Jurkat, Clone E6-1 (cell line): Measurements from ENCODE around the gene EXPH5.
A peak's percentile ranks its signal among the peaks of the same experiment; 100 is the strongest.

Experiments
- DNase-seq: peaks from one replicate; pipeline ENCODE4 v3.0.0-alpha.2; 2011; ENCODE audit warnings: low read depth, low spot score
- H3K4me3 ChIP-seq: 2 replicates; pipeline ENCODE4 v1.5.1; 2011; ENCODE audit warnings: mild to moderate bottlenecking, low read length, control low read depth, moderate library complexity

The EXPH5 gene

DNA sequence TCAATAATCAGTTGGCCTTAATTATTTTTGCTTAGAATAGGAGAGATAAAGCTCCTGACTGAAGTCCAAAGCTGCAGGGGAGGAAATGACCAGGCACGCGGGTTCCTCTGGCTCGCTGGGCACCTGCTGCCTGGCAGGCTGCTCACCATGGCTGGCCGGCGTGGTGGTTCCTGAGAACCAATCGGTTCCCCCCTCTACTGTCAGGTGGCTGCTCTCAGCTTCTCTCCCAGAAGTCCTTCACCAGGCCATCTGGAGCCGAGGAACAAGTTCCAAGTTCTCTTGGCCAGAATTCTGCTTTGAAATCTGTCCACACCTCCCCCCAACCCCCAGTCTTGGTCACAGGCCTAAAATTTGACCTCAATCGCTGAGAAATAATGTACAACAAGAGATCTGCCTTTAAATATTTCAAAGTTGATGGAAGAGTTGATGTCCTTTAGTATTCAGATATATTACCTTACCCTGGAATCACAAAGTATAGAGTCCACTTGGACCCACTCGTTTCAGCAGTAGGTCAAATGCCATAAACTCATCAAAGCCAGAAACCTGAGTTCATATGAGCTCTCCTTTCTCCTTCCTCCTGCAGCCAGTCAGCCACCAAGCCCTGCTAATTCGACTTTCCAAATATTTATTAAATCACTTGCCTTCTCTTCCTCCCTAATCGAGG lies 25.2 kb downstream of the EXPH5 start:
- no peak for DNase-seq

DNA sequence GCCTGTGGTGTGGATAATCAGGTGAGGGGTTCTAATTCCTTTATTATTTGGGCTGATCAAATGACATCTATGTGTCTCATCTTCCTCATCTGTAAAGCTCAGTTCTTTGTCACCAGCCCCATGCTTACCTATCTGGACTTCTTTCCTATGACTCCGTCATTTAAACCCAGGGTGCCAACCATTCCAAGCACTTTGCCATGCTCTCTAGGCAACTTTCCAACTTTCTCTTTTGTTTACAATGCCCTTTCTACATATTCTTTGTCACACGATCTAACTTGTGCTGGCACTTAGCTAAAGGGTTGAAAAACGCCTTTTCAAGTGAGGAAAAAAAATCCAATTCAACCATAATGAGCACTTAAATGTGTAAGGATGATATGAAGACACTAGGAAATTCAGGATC lies 27.9 kb downstream of the EXPH5 start:
- H3K4me3 ChIP-seq: no peak overlapping the region
- no peak for DNase-seq

More for the DNA sequence above, 25.2 kb downstream of the EXPH5 start:
- no peak overlapping the region for H3K4me3 ChIP-seq

GRCh38 chr11:108562746-108563581 lies 30.6 kb downstream of the EXPH5 start:
- DNase-seq: no peak

GRCh38 chr11:108561535-108561991 lies 32.0 kb downstream of the EXPH5 start:
- DNase-seq: no peak
- H3K4me3 ChIP-seq: no peak overlapping the region

More at GRCh38 chr11:108562746-108563581, 30.6 kb downstream of the EXPH5 start:
- H3K4me3 ChIP-seq: no peak overlapping the region

- H3K4me3 ChIP-seq: no peak overlapping the region
- no peak for DNase-seq
These were observed 33.7 kb downstream of the EXPH5 start for GRCh38 chr11:108559904-108560303.

DNA sequence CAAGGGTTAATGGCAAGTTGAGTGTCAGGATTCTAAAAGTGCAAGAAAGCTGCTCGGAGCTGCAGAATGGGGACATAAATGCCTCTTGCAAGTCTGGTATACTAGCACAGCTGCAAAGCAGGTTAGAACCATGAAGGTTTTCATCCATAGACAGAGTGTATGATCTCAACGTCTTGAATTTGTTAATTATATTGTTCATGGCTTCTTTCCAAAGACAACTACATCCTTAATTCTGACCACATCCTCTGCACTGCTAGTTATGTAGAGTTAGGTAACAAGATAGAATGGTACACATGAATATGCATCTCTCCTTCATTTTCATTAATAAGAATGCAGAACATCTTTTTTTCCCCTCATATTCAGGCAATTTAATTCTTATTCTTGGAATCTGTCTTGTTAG lies 34.2 kb downstream of the EXPH5 start:
- no peak overlapping the region for H3K4me3 ChIP-seq
- peak; percentile 74 for DNase-seq

- no peak for DNase-seq
- no peak overlapping the region for H3K4me3 ChIP-seq
These were observed 35.3 kb downstream of the EXPH5 start for GRCh38 chr11:108558222-108558621.

GRCh38 chr11:108556019-108556418 lies 37.5 kb downstream of the EXPH5 start:
- no peak for DNase-seq

GRCh38 chr11:108551651-108552462 lies 41.7 kb downstream of the EXPH5 start:
- no peak for DNase-seq
- H3K4me3 ChIP-seq: no peak overlapping the region

More at GRCh38 chr11:108556019-108556418, 37.5 kb downstream of the EXPH5 start:
- no peak overlapping the region for H3K4me3 ChIP-seq

DNA sequence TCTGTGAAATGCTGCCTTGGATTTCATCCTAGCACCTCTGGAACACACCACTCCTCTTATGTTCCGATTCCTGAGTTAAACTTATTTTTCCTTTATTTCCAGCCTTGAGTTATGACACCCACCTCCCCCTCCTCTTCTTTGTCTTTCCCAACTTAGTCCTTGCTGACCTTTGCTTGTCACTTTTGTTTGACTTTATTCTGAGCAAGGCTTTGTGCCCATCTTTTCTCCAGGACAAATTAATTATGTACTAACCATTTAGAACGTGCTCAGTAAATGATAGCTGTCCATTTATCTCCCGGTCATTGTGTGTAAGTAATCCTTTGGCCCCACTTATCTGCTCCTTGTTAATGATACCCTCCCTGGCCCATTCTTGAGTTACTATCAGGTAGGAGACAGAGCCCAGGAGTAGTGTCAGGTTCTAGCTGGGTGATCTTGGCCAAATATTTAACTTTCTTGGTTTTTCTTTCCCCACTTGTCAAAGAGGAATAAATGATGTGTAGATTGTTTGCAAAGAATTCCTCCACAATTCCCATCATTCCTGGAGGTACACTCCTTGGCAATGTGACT lies 44.2 kb downstream of the EXPH5 start:
- no peak for DNase-seq
- no peak overlapping the region for H3K4me3 ChIP-seq

DNA sequence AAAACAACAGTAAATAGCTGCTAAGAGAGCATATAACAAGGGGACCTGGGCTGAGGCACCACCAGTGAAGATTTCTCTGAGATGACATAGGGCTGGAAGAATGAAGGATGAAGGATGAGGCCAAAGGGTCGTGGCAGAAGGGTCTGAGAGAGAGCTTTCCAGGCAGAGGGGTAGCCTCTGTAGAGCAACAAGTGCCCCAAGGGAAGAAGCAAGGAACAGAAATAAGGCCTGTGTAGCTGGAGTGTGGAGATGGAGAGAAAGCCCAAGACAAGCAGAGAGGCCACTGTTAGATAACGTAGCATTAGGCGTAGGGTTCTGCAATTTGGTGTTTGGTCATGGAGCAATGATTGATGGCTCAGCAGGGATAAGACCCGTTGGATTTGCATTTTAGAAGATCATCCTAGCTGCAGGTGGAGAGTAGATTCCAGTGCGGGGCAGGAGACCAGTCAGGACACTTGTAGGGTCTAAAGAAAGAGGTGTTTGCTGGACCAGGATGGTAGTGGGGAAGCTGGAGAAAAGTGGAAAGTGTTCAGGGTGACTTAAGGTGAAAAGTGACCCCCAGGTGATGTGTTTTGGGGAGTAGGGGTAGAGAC lies 47.6 kb downstream of the EXPH5 start:
- H3K4me3 ChIP-seq: no peak overlapping the region
- no peak for DNase-seq

GRCh38 chr11:108543316-108543964 lies 50.1 kb downstream of the EXPH5 start:
- DNase-seq: no peak

GRCh38 chr11:108541531-108541930 lies 52.0 kb downstream of the EXPH5 start:
- DNase-seq: no peak
- no peak overlapping the region for H3K4me3 ChIP-seq

More at GRCh38 chr11:108543316-108543964, 50.1 kb downstream of the EXPH5 start:
- no peak overlapping the region for H3K4me3 ChIP-seq

GRCh38 chr11:108538502-108538901 lies 55.1 kb downstream of the EXPH5 start:
- no peak for DNase-seq

DNA sequence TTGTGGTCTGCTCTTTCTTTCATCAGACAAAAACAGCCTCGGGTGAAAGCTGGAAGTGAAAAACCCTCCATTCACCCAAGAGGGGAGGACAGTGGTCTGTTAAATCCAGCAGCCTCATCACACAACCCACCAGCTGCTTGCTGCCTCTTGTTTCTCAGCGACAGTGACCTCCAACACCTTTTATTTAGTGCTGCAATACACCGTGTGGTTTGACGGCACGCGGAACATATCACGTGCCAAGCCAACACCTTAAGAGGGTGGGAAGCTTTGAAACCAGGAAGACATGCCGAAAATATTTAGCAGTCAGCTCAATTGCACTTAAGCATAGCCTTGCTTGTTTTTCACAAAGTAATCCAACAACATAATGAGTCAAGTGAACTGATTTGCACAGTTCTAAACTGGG lies 55.5 kb downstream of the EXPH5 start:
- peak; percentile 58 for DNase-seq
- H3K4me3 ChIP-seq: peak overlapping the region; percentile 6

More at GRCh38 chr11:108538502-108538901, 55.1 kb downstream of the EXPH5 start:
- no peak overlapping the region for H3K4me3 ChIP-seq

DNA sequence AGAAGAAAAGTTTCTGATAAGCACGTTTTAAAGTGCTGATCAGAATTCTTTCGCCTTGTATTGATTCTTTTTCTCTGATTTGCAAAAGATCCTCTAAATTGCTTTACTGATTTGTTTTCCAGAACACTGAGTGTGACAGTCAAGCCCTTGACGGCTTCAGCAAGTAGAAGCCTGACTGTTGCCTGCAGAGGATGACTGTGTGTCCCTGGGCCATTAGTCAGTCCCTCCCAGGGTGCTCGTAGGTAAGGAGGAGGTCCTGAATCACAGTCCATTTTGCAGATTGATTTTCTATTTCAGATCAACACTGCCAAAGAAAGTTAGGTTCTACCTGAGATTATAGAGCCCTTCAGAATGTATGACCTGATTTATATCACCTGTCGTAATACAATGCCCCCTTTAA lies 56.8 kb downstream of the EXPH5 start:
- no peak for DNase-seq
- H3K4me3 ChIP-seq: no peak overlapping the region

DNA sequence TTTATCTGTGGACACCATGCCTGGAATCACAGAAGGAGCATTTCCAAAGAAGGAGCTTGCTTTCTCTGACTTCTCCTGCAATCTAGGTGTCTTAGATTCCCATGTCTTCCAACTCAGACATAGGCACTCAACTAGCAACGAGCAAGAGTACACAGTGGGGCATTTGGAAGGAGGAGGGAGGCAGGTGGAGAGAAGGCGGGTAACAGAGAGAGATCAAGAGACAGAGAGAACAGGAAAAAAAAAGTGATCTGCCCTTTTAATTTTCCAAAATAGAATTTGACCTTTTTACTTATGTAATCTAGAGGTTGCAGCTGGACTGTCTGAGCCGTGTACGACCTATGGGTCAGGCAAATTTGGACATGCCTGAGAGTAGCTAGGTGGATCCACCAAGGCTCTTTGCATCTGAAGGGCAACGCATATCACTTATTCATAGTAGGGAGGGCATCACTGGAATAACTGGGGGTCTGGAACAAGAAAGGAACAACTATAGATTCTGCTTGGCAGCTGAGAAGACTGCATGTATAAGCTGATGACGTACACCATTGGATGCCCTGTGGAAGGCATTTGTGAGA lies 58.1 kb downstream of the EXPH5 start:
- no peak for DNase-seq
- H3K4me3 ChIP-seq: no peak overlapping the region

DNA sequence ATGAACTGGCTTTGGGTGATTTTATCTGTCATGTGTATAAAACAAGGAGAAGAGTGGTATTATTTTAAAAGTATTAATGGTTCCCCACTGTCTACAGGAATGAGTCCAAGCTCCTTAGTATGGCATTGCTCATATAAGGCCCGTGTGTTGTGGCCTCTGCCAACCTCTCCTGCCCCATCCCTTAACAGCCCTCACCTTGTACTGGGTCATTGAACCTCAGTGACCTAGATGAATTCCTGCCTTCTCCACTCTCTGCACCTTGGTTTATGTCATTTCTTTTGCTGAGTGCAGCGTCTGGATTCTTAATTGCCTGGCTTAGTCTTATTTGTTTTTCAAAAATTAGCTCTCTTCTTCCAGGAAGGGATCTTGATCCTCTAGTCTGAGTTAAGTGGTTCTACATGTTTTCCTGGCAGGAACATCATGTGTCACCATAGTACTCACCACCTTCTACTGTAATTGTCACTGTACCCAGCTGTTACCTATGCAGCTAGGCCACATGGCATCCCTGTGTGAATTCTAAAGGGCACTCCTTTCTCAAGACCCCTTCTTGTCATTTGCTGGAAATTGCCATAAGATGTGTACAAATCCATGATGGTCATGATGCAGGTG lies 59.2 kb downstream of the EXPH5 start:
- DNase-seq: no peak
- H3K4me3 ChIP-seq: no peak overlapping the region
